HepG2 (cell line): ENCODE data around the gene ESPNL. TPM values are rescaled to one million over a fixed set of nuclear protein-coding genes. Genes with fewer than 3 reads are reported as not detected.

Experiments used
- ATAC-seq: fragments of 200-7000 bp; cut with Tn5 transposase; 3 replicates; pipeline ENCODE4 v1.9.1; 2020; ENCODE audit warnings: mild to moderate bottlenecking, moderate library complexity
- BruUV-seq: library from RNA; stranded (reverse); fragments of 400-500 nt; replicated peaks from 2 replicates; lab custom pipeline; 2021; lab: Mats Ljungman, UMichigan
- CTCF ChIA-PET: fragments of 300-600 bp; formaldehyde crosslinking; extraction: SDS; loops from one replicate; lab custom pipeline; 2021; ENCODE audit warnings: low total read pairs, inconsistent platforms, low intra/inter-chr PET ratio; lab: Yijun Ruan, JAX
- POLR2A ChIA-PET: fragments of 350-600 bp; sonication (Branson Sonifier 250); formaldehyde crosslinking; loops from one replicate; lab custom pipeline; 2020; ENCODE audit warnings: antibody characterized with exemption, inconsistent platforms; lab: Yijun Ruan, JAX
- DNase-seq: peaks from one replicate; pipeline ENCODE4 v3.0.0-alpha.2; 2015; ENCODE audit warnings: low spot score
- FAIRE-seq: peaks from 3 replicates; lab custom pipeline; 2011; peaks lifted over from hg19 to GRCh38; lab: Jason Lieb, UNC
- H2AFZ ChIP-seq: one replicate; pipeline ENCODE4 v1.6.1; 2011; ENCODE audit warnings: low read length, inconsistent platforms
- H3K27ac ChIP-seq: fragments of 300-600 bp; 3 replicates; pipeline ENCODE4 v1.8.0; 2011; ENCODE audit warnings: mixed run types, mild to moderate bottlenecking, mixed read lengths, low read length, inconsistent platforms; ENCODE audit not compliant: insufficient read depth; ENCODE audit errors: extremely low read length
- H3K27me3 ChIP-seq, 2 experiments: fragments of 200-600 bp in 1 of 2; 2 replicates in 1 of 2; 3 replicates in 1 of 2; pipeline versions ENCODE4 v1.6.0 to v1.8.0; 2011; ENCODE audit warnings: low read length in 2 of 2, mild to moderate bottlenecking in 2 of 2, moderate library complexity in 2 of 2, inconsistent platforms in 1 of 2; ENCODE audit not compliant: insufficient read depth in 2 of 2, control insufficient read depth in 1 of 2
- H3K36me3 ChIP-seq, 2 experiments: fragments of 200-600 bp in 1 of 2; replicated peaks in 1 of 2; 2 replicates in 1 of 2; 3 replicates in 1 of 2; pipeline versions ENCODE4 v1.5.1 to v1.8.0; 2011; ENCODE audit warnings: low read length in 2 of 2, inconsistent platforms in 1 of 2; ENCODE audit not compliant: insufficient read depth in 2 of 2, control insufficient read depth in 1 of 2
- H3K4me1 ChIP-seq: 2 replicates; pipeline ENCODE4 v1.5.1; 2012; ENCODE audit warnings: low read length, inconsistent platforms; ENCODE audit not compliant: insufficient read depth
- H3K4me2 ChIP-seq: 2 replicates; pipeline ENCODE4 v1.6.0; 2011; ENCODE audit warnings: low read depth, low read length, inconsistent platforms
- H3K4me3 ChIP-seq, 3 experiments: fragments of 200-600 bp in 1 of 3; sonication (generic), shearing (Covaris generic) in 1 of 3; replicated peaks in 1 of 3; 2 replicates each; pipeline ENCODE4 v1.5.1; 2011 to 2016; ENCODE audit warnings: low read length in 3 of 3, inconsistent platforms in 2 of 3, low read depth in 2 of 3, mild to moderate bottlenecking in 2 of 3, control low read depth in 1 of 3, mixed read lengths in 1 of 3; ENCODE audit not compliant: insufficient read depth in 1 of 3
- H3K79me2 ChIP-seq: one replicate; pipeline ENCODE4 v1.6.1; 2011; ENCODE audit warnings: low read length, inconsistent platforms; ENCODE audit not compliant: insufficient read depth
- H3K9ac ChIP-seq: 2 replicates; pipeline ENCODE4 v1.6.0; 2011; ENCODE audit warnings: mild to moderate bottlenecking, low read depth, low read length, inconsistent platforms; ENCODE audit not compliant: insufficient read depth
- H3K9me3 ChIP-seq: 2 replicates; pipeline ENCODE4 v1.5.1; 2012; ENCODE audit warnings: mild to moderate bottlenecking, low read length
- H4K20me1 ChIP-seq: 2 replicates; pipeline ENCODE4 v1.6.0; 2011; ENCODE audit warnings: inconsistent platforms, mild to moderate bottlenecking, low read length, moderate library complexity; ENCODE audit not compliant: insufficient read depth
- BRD4 ChIP-seq: sonication (generic); formaldehyde crosslinking; IDR thresholded peaks from 2 replicates; pipeline ENCODE4 v1.4.0; 2020; ENCODE audit warnings: missing genetic modification reagents
- CBX1 ChIP-seq: IDR thresholded peaks from one replicate; pipeline ENCODE4 v1.6.1; 2016; ENCODE audit warnings: antibody characterized with exemption, low read depth
- CREBL2 ChIP-seq: sonication (generic); formaldehyde crosslinking; IDR thresholded peaks from 2 replicates; pipeline ENCODE4 v1.8.1; 2023; ENCODE audit warnings: missing genetic modification reagents, mild to moderate bottlenecking, borderline replicate concordance
- CSRNP1 ChIP-seq: sonication (generic); formaldehyde crosslinking; IDR thresholded peaks from 2 replicates; pipeline ENCODE4 v1.8.1; 2023; ENCODE audit warnings: mild to moderate bottlenecking, missing genetic modification reagents
- FLYWCH1 ChIP-seq: sonication (generic); formaldehyde crosslinking; IDR thresholded peaks from 2 replicates; pipeline ENCODE4 v1.8.1; 2023; ENCODE audit warnings: mild to moderate bottlenecking, missing genetic modification reagents
- FOXO4 ChIP-seq: sonication (generic); formaldehyde crosslinking; conservative IDR thresholded peaks from 2 replicates; pipeline ENCODE4 v1.8.1; 2023; ENCODE audit warnings: missing genetic modification reagents
- KLF16 ChIP-seq, 2 experiments: sonication (generic) in 1 of 2; formaldehyde crosslinking in 1 of 2; IDR thresholded peaks; 2 replicates each; pipeline versions ENCODE4 v1.6.1 to v1.8.0; 2016 to 2023; ENCODE audit warnings: missing genetic modification reagents in 2 of 2, missing compliant biosample characterization in 1 of 2
- MTA3 ChIP-seq: sonication (generic); formaldehyde crosslinking; IDR thresholded peaks from 2 replicates; pipeline ENCODE4 v1.4.0; 2020; ENCODE audit warnings: missing genetic modification reagents
- PATZ1 ChIP-seq: sonication (generic); formaldehyde crosslinking; IDR thresholded peaks from 2 replicates; pipeline ENCODE4 v1.4.0; 2020; ENCODE audit warnings: missing genetic modification reagents
- PRDM15 ChIP-seq: sonication (generic); formaldehyde crosslinking; IDR thresholded peaks from 2 replicates; pipeline ENCODE4 v1.4.0; 2020; ENCODE audit warnings: missing genetic modification reagents
- TIGD3 ChIP-seq: sonication (generic); formaldehyde crosslinking; IDR thresholded peaks from 2 replicates; pipeline ENCODE4 v1.5.1; 2020; ENCODE audit warnings: mild to moderate bottlenecking, missing genetic modification reagents, borderline replicate concordance
- YEATS4 ChIP-seq: sonication (generic); formaldehyde crosslinking; IDR thresholded peaks from 2 replicates; pipeline ENCODE4 v1.4.0; 2020; ENCODE audit warnings: missing genetic modification reagents, borderline replicate concordance
- ZNF326 ChIP-seq: sonication (generic); formaldehyde crosslinking; IDR thresholded peaks from 2 replicates; pipeline ENCODE4 v1.4.0; 2020; ENCODE audit warnings: missing genetic modification reagents, borderline replicate concordance
- ZNF652 ChIP-seq: IDR thresholded peaks from 2 replicates; pipeline ENCODE4 v1.6.1; 2016; ENCODE audit warnings: low read depth, borderline replicate concordance
- WGBS: methylation state at CpG from one replicate; pipeline ENCODE4 v1.1.6; 2017; ENCODE audit warnings: low lambda C conversion rate; 5-methylcytosine and 5-hydroxymethylcytosine counted together
- in situ Hi-C: cut with HindIII; loops from 2 replicates; pipeline ENCODE4 v1.10.0; 2017; ENCODE audit warnings: low pct_unique_long_range_greater_than_20kb; ENCODE audit not compliant: extremely low pct_ligation_motif_present
- intact Hi-C: fragments of 100-400 bp; cut with micrococcal nuclease; formaldehyde crosslinking; loops from one replicate; pipeline ENCODE4 v1.10.0; 2022; ENCODE audit not compliant: unreplicated experiment
- polyA plus RNA-seq, 8 experiments: library from polyadenylated mRNA; depleted of rRNA in 3 of 8; stranded (reverse) in 7 of 8; unstranded in 1 of 8; fragments of >200 nt; fragmentation: Illumina TruSeq in 4 of 8; extraction: Trizol in 4 of 8; gene quantifications; 2 replicates each; pipeline versions ENCODE4 v1.2.1 to v1.2.3, GENCODE V29; 2011 to 2016; ENCODE audit warnings: low read depth in 4 of 8, missing spikeins in 1 of 8, mixed read lengths in 1 of 8; ENCODE audit not compliant: insufficient read depth in 1 of 8
- total RNA-seq, 5 experiments: library from RNA; depleted of rRNA; stranded (reverse); fragments of >200 nt; fragmentation: Illumina TruSeq; extraction: Trizol; gene quantifications; 2 replicates each; pipeline ENCODE4 v1.2.3, GENCODE V29; 2016; ENCODE audit warnings: low read depth in 1 of 5

Gene ESPNL
- total and polyA plus RNA-seq, 2 of the 13 experiments (the other 11 are each of a cell fraction or from before 2014, with no cell fraction given) = 0.45 to 0.80 TPM

GRCh38 chr2:238095143-238095542 lies 5.0 kb upstream of the ESPNL start:
- no TSS peak for BruUV-seq
- in situ Hi-C loops (no loop called here), intact Hi-C loops (no loop called here)
- Histone ChIP-seq H3K9ac (no peak overlapping the region), H3K27ac (no peak overlapping the region), H3K79me2 (no peaks in the 10 kb centered on the region), H3K36me3 (peaks cover 2 to 4% of the 10 kb centered on the region in 2 experiments; a peak in 1 of 5 replicates), H3K27me3 (no peaks in the 10 kb centered on the region), H3K4me1 (no peaks in the 10 kb centered on the region), H3K9me3 (no peaks in the 10 kb centered on the region), H2AFZ (no peak overlapping the region), H3K4me2 (no peak overlapping the region), H4K20me1 (no peaks in the 10 kb centered on the region), H3K4me3 (no peak overlapping the region)
- FAIRE-seq = no peak
- POLR2A ChIA-PET = interaction anchor here (1.8 kb wide), 1 partner anchor 34 kb away, joined by 5 read pairs; the partner anchor contains the start of gene SCLY
- 87% methylated on average over 7 of the region's 7 CpGs for WGBS
- no peak for DNase-seq
- CTCF ChIA-PET = no interaction called here
- ATAC-seq = no peak
- TF ChIP-seq CSRNP1 (no peak), FLYWCH1 (no peak), MTA3 (CRISPR knock-in tag) (no peak), TIGD3 (CRISPR knock-in tag) (no peak), FOXO4 (CRISPR knock-in tag) (no peak), CBX1 (no peak), ZNF652 (CRISPR knock-in tag) (no peak), CREBL2 (CRISPR knock-in tag) (no peak), KLF16 (CRISPR knock-in tag; IDR thresholded peaks at IDR 0.05) (no peak), BRD4 (CRISPR knock-in tag) (no peak), PATZ1 (CRISPR knock-in tag) (no peak), ZNF326 (CRISPR knock-in tag) (no peak), YEATS4 (CRISPR knock-in tag) (no peak), PRDM15 (CRISPR knock-in tag) (no peak)
